B cell (primary cell): ENCODE data around the gene HHIPL1.

Experiments
- CTCF ChIP-seq: fragments of 200-600 bp; IDR thresholded peaks from one replicate; pipeline ENCODE4 v1.8.0; 2022; ENCODE audit warnings: antibody characterized with exemption, mild to moderate bottlenecking
- EZH2 ChIP-seq: IDR thresholded peaks from 2 replicates; pipeline ENCODE4 v1.6.1; 2012; ENCODE audit warnings: borderline replicate concordance, low read depth, mild to moderate bottlenecking, moderate library complexity, low read length; ENCODE audit not compliant: insufficient read depth, poor library complexity, severe bottlenecking

- TF ChIP-seq CTCF (no peak), EZH2 (no peak)
These were observed 43.3 kb downstream of the HHIPL1 start for GRCh38 chr14:99688210-99688581.
